OCI-LY1 (cell line): ENCODE data around the gene SNX24.

Source experiments
- CTCF ChIP-seq: fragments of 200-600 bp; sonication (generic), shearing (Covaris generic); IDR thresholded peaks from 2 replicates; pipeline ENCODE4 v1.5.1; 2017; ENCODE audit warnings: mild to moderate bottlenecking, antibody characterized with exemption, low read length, moderate library complexity, mixed read lengths
- EZH2 ChIP-seq: fragments of 200-600 bp; sonication (generic), shearing (Covaris generic); IDR thresholded peaks from 2 replicates; pipeline ENCODE4 v1.8.0; 2017; ENCODE audit warnings: borderline replicate concordance, mixed run types, mild to moderate bottlenecking, antibody characterized with exemption, low read length, moderate library complexity, mixed read lengths

GRCh38 chr5:122858451-122858850, 13.0 kb downstream of the SNX24 start:
- TF ChIP-seq CTCF (no peak), EZH2 (no peak)
